Measurements from ENCODE around the gene PLAC8. TPM values are rescaled to one million over a fixed set of nuclear protein-coding genes. Genes with fewer than 3 reads are reported as not detected.
"Not testable (repeated sequence)": the region's sequence is repeated elsewhere in the genome, so short reads cannot be mapped to it uniquely, and the experiment has no call there.

PLAC8 gene
- total RNA-seq, 1 donor from 2014 or later = 35.5 TPM

DNA sequence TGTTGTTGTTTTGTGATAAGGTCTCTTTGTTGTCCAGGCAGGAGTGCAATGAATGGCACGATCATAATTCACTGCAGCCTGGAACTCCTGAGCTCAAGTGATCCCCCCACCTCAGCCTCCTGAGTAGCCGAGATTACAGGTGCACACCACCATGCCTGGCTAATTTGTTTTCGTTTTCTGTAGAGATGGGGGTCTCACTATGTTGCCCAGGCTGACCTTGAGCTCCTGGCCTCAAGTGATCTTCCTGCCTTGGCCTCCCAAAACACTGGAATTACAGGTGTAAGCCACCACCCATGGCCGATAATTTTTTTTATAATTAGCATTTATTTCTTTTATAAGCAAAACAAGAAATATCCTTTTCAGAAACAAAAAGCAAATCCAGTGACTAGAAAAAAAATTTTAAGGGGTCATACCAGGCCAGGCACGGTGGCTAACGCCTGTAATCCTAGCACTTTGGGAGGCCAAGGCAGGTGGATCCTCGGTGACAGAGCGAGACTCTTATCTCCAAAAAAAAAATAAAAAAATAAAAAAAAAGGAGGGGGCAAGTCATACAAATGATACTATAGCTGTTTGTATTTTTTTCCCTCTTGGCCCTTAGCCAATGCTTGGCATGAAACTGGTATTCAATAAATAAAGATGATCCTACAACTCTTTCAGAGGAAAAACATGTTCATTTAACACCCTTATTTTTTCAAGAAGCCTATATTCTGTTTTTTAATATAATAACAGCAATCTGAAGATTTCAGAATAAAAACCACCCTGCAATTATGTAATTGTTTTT lies 3.4 kb downstream of the PLAC8 start:
- H3K36me3 Mint-ChIP-seq (ENCODE audit: low read depth) = peaks cover 8% of the 10 kb centered on the region
- H3K4me3 Mint-ChIP-seq = peak overlapping the region; percentile 89
- H3K27ac Mint-ChIP-seq = peak overlapping the region; percentile 93
- no peak for DNase-seq (ENCODE audit: low spot score)
- peaks cover 58% of the 10 kb centered on the region for H3K4me1 Mint-ChIP-seq (ENCODE audit: low read depth)
- H3K27me3 Mint-ChIP-seq (ENCODE audit: insufficient read depth) = no peaks in the 10 kb centered on the region
- no peaks in the 10 kb centered on the region for H3K9me3 Mint-ChIP-seq
- intact Hi-C loops (cut with micrococcal nuclease) = loop anchor here (1.0 to 5.0 kb wide), 16 partner anchors 37 to 739 kb away; partner anchors contain the start of genes COPS4, COQ2, ENOPH1 and HELQ

GRCh38 chr4:83110223-83110945 lies 4.1 kb downstream of the PLAC8 start:
- Mint-ChIP-seq H3K9me3 (no peaks in the 10 kb centered on the region), H3K36me3 (ENCODE audit: low read depth) (peaks cover 11% of the 10 kb centered on the region), H3K4me3 (peak overlapping the region; percentile 89), H3K27me3 (ENCODE audit: insufficient read depth) (no peaks in the 10 kb centered on the region), H3K27ac (peak overlapping the region; percentile 93), H3K4me1 (ENCODE audit: low read depth) (peaks cover 58% of the 10 kb centered on the region)
- intact Hi-C loops (cut with micrococcal nuclease) = loop anchor here (1.0 to 5.0 kb wide), 16 partner anchors 36 to 738 kb away; partner anchors contain the start of genes COPS4, COQ2, ENOPH1 and HELQ
- peak; percentile 86 for DNase-seq (ENCODE audit: low spot score)

DNA sequence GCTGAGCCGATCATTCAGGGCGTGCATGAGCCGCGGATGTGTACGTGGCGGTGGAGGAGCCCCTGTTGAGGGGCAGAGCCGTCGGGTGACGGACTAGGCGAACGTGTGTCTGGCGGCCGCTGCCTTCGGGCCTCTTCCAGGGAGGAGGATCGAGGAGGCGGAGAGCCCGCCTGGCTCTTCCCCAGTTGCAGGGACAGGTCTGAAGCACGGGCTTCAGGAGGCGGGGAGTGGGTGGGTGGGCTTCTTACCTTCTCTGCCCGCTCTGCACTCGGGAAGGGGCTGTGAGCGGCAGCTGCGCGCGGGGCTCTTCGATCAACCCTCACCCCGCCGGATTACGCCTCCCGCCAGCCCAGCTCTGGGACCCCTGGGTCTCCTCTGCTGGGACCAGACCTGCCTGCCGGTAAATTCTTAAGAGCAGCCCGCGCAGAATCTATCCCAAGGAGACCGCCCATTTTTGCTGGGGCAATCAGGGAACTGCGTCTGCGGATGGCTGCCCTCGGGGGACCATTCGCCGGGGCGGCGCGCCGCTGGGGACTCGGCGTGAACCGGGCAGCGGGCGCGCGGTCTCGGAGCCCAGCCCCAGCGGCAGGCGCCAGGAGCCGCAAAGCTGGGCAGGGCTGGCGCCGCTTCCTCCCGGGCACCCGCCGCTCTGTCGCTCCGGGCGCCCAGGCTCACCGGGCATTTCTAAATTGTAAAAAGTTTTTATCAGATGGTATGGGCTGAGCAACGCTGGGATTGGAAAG lies 4.9 kb downstream of the PLAC8 start:
- Mint-ChIP-seq H3K9me3 (no peaks in the 10 kb centered on the region), H3K27ac (peak overlapping the region; percentile 93), H3K4me1 (ENCODE audit: low read depth) (peaks cover 58% of the 10 kb centered on the region), H3K36me3 (ENCODE audit: low read depth) (peaks cover 19% of the 10 kb centered on the region), H3K4me3 (peak overlapping the region; percentile 89), H3K27me3 (ENCODE audit: insufficient read depth) (no peaks in the 10 kb centered on the region)
- intact Hi-C loops (cut with micrococcal nuclease) = loop anchor here (1.0 to 5.0 kb wide), 16 partner anchors 35 to 737 kb away; partner anchors contain the start of genes COPS4, COQ2, ENOPH1 and HELQ
- DNase-seq (ENCODE audit: low spot score) = peak; percentile 24

DNA sequence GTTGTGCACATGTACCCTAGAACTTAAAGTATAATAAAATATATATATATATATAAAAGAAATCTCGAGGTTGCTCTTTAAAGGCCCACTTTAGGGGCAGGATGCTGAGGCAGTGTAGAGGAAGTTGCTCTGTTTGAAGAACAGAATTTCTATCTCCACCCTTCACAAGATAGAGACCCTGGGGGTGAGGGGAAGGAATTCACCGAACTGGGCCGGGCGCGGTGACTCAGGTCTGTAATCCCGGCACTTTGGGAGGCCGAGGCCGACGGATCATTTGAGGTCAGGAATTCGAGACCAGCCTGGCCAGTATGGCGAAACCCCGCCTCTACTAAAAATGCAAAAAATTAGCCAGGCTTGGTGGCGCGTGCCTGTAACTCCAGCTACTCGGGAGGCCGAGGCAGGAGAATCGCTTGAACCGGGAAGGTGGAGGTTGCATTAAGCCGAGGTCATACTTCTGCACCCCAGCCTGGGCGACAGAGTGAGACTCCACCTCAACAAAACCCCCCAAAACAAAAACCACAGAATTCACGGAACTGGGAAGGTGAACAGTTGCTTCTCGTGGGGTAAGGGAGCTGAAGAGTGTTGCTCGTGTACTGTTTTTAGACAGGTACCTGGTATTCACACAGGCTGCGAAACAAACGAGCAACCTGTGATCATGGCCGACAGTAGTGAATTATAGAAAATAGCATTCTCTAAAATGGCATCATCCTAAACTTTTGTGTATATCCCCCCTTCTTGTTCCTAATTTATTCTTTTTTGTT lies 6.2 kb downstream of the PLAC8 start:
- H3K36me3 Mint-ChIP-seq (ENCODE audit: low read depth) = peaks cover 22% of the 10 kb centered on the region
- no peak for DNase-seq (ENCODE audit: low spot score)
- H3K4me1 Mint-ChIP-seq (ENCODE audit: low read depth) = peaks cover 52% of the 10 kb centered on the region
- H3K4me3 Mint-ChIP-seq = peak overlapping the region; percentile 89
- H3K27ac Mint-ChIP-seq = peak overlapping the region; percentile 93
- intact Hi-C loops (cut with micrococcal nuclease) = no loop called here
- no peaks in the 10 kb centered on the region for H3K27me3 Mint-ChIP-seq (ENCODE audit: insufficient read depth)
- H3K9me3 Mint-ChIP-seq = no peaks in the 10 kb centered on the region

DNA sequence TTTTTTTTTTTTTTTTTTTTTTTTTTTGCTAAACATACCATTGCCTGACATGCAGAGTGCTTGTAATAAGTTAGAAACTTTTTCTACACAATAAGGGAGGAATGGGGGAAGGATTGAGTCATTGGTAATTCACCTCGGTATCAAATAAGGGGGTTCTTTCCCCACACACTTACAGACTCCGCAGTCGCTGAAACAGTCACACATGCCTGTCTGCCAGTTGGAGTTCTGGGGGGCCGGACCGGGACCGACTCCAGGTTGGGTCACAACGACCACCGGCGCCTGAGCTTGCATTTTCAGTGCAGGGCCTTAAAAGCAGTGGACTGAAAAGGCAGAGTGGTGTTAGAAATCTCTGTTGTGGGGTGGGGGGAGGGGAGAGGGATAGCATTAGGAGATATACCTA lies 6.9 kb downstream of the PLAC8 start:
- peaks cover 23% of the 10 kb centered on the region for H3K36me3 Mint-ChIP-seq (ENCODE audit: low read depth)
- no peaks in the 10 kb centered on the region for H3K27me3 Mint-ChIP-seq (ENCODE audit: insufficient read depth)
- intact Hi-C loops (cut with micrococcal nuclease) = no loop called here
- DNase-seq (ENCODE audit: low spot score) = no peak
- peak overlapping the region; percentile 42 for H3K4me3 Mint-ChIP-seq
- peaks cover 51% of the 10 kb centered on the region for H3K4me1 Mint-ChIP-seq (ENCODE audit: low read depth)
- H3K9me3 Mint-ChIP-seq = no peaks in the 10 kb centered on the region
- peak overlapping the region; percentile 58 for H3K27ac Mint-ChIP-seq

GRCh38 chr4:83104991-83105390 lies 9.5 kb downstream of the PLAC8 start:
- Mint-ChIP-seq H3K9me3 (no peaks in the 10 kb centered on the region), H3K27ac (peak overlapping the region; percentile 74), H3K4me3 (no peak overlapping the region), H3K27me3 (ENCODE audit: insufficient read depth) (no peaks in the 10 kb centered on the region), H3K36me3 (ENCODE audit: low read depth) (peaks cover 32% of the 10 kb centered on the region), H3K4me1 (ENCODE audit: low read depth) (peaks cover 47% of the 10 kb centered on the region)
- intact Hi-C loops (cut with micrococcal nuclease) = no loop called here
- no peak for DNase-seq (ENCODE audit: low spot score)

DNA sequence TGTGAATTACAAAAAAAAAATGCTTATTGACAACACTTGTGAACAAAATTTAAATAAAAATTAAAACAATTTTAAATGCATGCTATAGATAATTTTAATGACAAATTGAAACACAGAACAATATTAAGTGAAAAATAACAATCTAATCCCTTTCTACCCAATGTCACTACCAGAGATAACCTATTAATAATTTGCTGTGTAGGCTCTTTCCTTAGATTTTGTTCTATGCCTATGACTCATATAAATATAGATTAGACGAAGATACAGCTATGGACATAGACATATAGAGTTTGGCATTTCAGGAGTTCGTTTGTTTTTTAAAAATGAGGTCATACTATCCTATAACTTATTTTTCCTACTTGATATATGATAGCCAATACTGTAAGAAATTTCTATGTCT lies 18.1 kb downstream of the PLAC8 start:
- Mint-ChIP-seq H3K4me3 (no peak overlapping the region), H3K27ac (no peak overlapping the region), H3K36me3 (ENCODE audit: low read depth) (peaks cover 62% of the 10 kb centered on the region), H3K9me3 (no peaks in the 10 kb centered on the region), H3K4me1 (ENCODE audit: low read depth) (peaks cover 53% of the 10 kb centered on the region), H3K27me3 (ENCODE audit: insufficient read depth) (no peaks in the 10 kb centered on the region)
- intact Hi-C loops (cut with micrococcal nuclease) = loop anchor here (2.0 kb wide), 2 partner anchors 14 to 22 kb away; no protein-coding TSS in a partner anchor
- DNase-seq (ENCODE audit: low spot score) = no peak

GRCh38 chr4:83093060-83093640 lies 21.4 kb downstream of the PLAC8 start:
- H3K27ac Mint-ChIP-seq = peak overlapping the region; percentile 6
- intact Hi-C loops (cut with micrococcal nuclease) = no loop called here
- no peak overlapping the region for H3K4me3 Mint-ChIP-seq
- H3K36me3 Mint-ChIP-seq (ENCODE audit: low read depth) = peaks cover 66% of the 10 kb centered on the region
- H3K27me3 Mint-ChIP-seq (ENCODE audit: insufficient read depth) = no peaks in the 10 kb centered on the region
- H3K4me1 Mint-ChIP-seq (ENCODE audit: low read depth) = peaks cover 48% of the 10 kb centered on the region
- DNase-seq (ENCODE audit: low spot score) = no peak
- H3K9me3 Mint-ChIP-seq = no peaks in the 10 kb centered on the region

- no peaks in the 10 kb centered on the region for H3K27me3 Mint-ChIP-seq (ENCODE audit: insufficient read depth)
- H3K4me1 Mint-ChIP-seq (ENCODE audit: low read depth) = peaks cover 45% of the 10 kb centered on the region
- intact Hi-C loops (cut with micrococcal nuclease) = no loop called here
- DNase-seq (ENCODE audit: low spot score) = no peak
- no peaks in the 10 kb centered on the region for H3K9me3 Mint-ChIP-seq
- no peak overlapping the region for H3K4me3 Mint-ChIP-seq
- H3K36me3 Mint-ChIP-seq (ENCODE audit: low read depth) = peaks cover 47% of the 10 kb centered on the region
- H3K27ac Mint-ChIP-seq = no peak overlapping the region
Measured at GRCh38 chr4:83089410-83090157, 24.9 kb downstream of the PLAC8 start.

DNA sequence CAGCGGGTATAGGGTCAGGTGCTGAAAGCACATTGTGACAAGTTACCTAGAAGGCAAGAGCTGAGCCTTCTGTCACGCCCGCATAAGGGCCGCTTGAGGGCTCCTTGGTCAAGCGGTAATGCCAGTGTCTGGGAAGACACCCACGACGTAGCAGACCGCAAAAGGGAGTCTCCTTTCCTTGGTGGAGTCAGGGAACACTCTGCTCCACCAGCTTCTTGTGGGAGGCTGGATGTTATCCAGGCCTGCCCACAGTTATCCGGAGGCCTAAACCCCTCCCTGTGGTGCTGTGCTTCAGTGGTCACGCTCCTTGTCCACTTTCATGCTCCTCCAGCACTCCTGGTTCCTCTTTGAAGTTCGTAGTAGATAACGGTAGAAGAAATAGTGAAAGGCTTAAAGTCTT lies 29.6 kb downstream of the PLAC8 start:
- peaks cover 27% of the 10 kb centered on the region for H3K36me3 Mint-ChIP-seq (ENCODE audit: low read depth)
- H3K9me3 Mint-ChIP-seq; H3K27ac Mint-ChIP-seq; H3K27me3 Mint-ChIP-seq (ENCODE audit: insufficient read depth); H3K4me3 Mint-ChIP-seq; DNase-seq (ENCODE audit: low spot score); intact Hi-C loops (cut with micrococcal nuclease): not testable (repeated sequence)
- H3K4me1 Mint-ChIP-seq (ENCODE audit: low read depth) = peaks cover 60% of the 10 kb centered on the region

DNA sequence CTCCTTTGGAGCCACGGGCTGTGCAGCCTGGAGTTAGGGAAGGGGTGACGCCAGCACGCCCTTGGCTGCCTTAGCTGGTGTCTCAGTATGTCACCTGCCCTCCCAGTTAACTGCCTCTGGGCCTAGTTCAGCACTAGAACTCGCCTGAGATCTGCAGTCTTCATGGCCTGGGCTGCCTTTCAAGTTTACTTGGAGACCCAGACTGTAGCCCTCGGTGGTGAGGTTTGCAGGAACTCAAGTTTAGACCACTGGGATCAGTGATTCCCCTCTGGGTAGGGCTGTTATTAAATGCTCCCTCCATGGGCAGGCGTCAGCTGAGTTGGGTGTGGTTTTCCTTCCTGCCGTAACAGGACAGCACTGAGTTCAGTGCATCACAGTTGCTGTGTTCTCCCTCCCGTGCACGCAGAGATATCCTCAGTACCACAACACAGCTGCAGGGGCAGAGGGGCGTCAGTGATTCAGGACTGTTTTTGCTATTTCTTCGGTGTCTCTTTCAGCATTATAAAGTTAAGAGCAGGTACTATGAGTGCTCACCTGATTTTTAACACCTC lies 30.5 kb downstream of the PLAC8 start:
- Mint-ChIP-seq H3K4me3 (peak overlapping the region; percentile 8), H3K9me3 (no peaks in the 10 kb centered on the region), H3K27ac (peak overlapping the region; percentile 57), H3K27me3 (ENCODE audit: insufficient read depth) (no peaks in the 10 kb centered on the region), H3K4me1 (ENCODE audit: low read depth) (peaks cover 53% of the 10 kb centered on the region), H3K36me3 (ENCODE audit: low read depth) (peaks cover 18% of the 10 kb centered on the region)
- DNase-seq (ENCODE audit: low spot score) = peak; percentile 50
- intact Hi-C loops (cut with micrococcal nuclease) = loop anchor here (2.0 kb wide), 1 partner anchor 13 kb away; no protein-coding TSS in a partner anchor

All from activated T-helper 1 cell treated with anti-CD3 and anti-CD28 coated beads, Interleukin-12 subunit alpha, Interleukin-12 subunit beta, Interleukin-2, Interleukin-4 antibody, amounts not matched to agents 30 ng/mL and 10 ng/mL and 1 ng/mL, durations not matched to agents 14 hours and 24 hours and 36 hours (primary cell).